Chondrocyte (in vitro differentiated cells): ENCODE results near the gene FARP1. TPM values are rescaled to one million over a fixed set of nuclear protein-coding genes. Genes with fewer than 3 reads are reported as not detected.
A peak's percentile ranks its signal among the peaks of the same experiment; 100 is the strongest.

ENCODE experiments used
- DNase-seq: peaks from one replicate; pipeline ENCODE4 v3.0.0; 2021; ENCODE audit warnings: mixed read lengths, low spot score
- H3K27ac Mint-ChIP-seq: one replicate; pipeline ENCODE4 v1.8.0; 2021; ENCODE audit warnings: mild to moderate bottlenecking, moderate library complexity, mixed read lengths; ENCODE audit not compliant: unreplicated experiment
- H3K27me3 Mint-ChIP-seq: 2 replicates; pipeline ENCODE4 v1.8.0; 2021; ENCODE audit warnings: low read depth, mixed read lengths
- H3K36me3 Mint-ChIP-seq: 2 replicates; pipeline ENCODE4 v1.8.0; 2021; ENCODE audit warnings: low read depth, mixed read lengths
- H3K4me1 Mint-ChIP-seq: 2 replicates; pipeline ENCODE4 v1.8.0; 2021; ENCODE audit warnings: low read depth, mild to moderate bottlenecking, mixed read lengths
- H3K4me3 Mint-ChIP-seq: one replicate; pipeline ENCODE4 v1.8.0; 2021; ENCODE audit warnings: mild to moderate bottlenecking, moderate library complexity, mixed read lengths; ENCODE audit not compliant: unreplicated experiment
- H3K9me3 Mint-ChIP-seq: 2 replicates; pipeline ENCODE4 v1.8.0; 2021; ENCODE audit warnings: low read depth, mixed read lengths
- total RNA-seq: library from RNA; stranded (reverse); gene quantifications from 3 replicates; pipeline ENCODE4 v1.2.1, GENCODE V29; 2021
- TF ChIP-seq, protein P1 (sequence below): fragments of 200-600 bp; sonication (generic); IDR thresholded peaks from 2 replicates; pipeline ENCODE4 v1.5.0; 2021; ENCODE audit warnings: antibody characterized with exemption, mild to moderate bottlenecking, moderate library complexity

The FARP1 gene
- total RNA-seq, 1 donor from 2014 or later, result 331 TPM

- Mint-ChIP-seq H3K4me1 (peaks cover 15% of the 10 kb centered on the region), H3K27ac (no peak overlapping the region), H3K4me3 (no peak overlapping the region), H3K27me3 (no peaks in the 10 kb centered on the region), H3K9me3 (no peaks in the 10 kb centered on the region), H3K36me3 (peaks cover 21% of the 10 kb centered on the region)
- TF ChIP-seq, protein P1, sequence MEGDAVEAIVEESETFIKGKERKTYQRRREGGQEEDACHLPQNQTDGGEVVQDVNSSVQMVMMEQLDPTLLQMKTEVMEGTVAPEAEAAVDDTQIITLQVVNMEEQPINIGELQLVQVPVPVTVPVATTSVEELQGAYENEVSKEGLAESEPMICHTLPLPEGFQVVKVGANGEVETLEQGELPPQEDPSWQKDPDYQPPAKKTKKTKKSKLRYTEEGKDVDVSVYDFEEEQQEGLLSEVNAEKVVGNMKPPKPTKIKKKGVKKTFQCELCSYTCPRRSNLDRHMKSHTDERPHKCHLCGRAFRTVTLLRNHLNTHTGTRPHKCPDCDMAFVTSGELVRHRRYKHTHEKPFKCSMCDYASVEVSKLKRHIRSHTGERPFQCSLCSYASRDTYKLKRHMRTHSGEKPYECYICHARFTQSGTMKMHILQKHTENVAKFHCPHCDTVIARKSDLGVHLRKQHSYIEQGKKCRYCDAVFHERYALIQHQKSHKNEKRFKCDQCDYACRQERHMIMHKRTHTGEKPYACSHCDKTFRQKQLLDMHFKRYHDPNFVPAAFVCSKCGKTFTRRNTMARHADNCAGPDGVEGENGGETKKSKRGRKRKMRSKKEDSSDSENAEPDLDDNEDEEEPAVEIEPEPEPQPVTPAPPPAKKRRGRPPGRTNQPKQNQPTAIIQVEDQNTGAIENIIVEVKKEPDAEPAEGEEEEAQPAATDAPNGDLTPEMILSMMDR, result no peak
- DNase-seq, result no peak
These were observed 328.0 kb downstream of the FARP1 start for GRCh38 chr13:98470920-98471319.

DNA sequence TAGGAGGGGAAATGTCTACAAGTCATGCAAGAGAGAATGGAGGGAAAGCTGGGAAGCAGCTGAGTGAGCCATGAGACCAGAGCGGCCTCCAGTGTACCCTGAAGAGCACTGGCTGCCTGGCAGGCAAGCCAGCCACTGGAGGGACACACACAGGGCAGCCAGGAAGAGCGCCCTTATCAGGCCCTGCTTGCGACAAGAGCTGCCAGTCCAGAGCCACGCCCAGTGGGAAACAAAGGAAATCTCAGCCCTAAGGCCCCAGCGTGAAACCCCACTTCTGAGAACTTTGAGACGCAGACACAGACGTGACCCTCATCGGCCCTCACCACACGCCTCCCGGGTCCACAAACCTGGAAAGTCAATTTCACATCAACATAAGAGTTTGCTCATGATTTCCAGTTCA, 329.0 kb downstream of the FARP1 start:
- no peak overlapping the region for H3K27ac Mint-ChIP-seq
- no peak for DNase-seq
- H3K4me1 Mint-ChIP-seq, result peaks cover 25% of the 10 kb centered on the region
- TF ChIP-seq, protein P1, result no peak
- H3K36me3 Mint-ChIP-seq, result peaks cover 21% of the 10 kb centered on the region
- H3K4me3 Mint-ChIP-seq, result no peak overlapping the region
- H3K27me3 Mint-ChIP-seq, result no peaks in the 10 kb centered on the region
- no peaks in the 10 kb centered on the region for H3K9me3 Mint-ChIP-seq

GRCh38 chr13:98473135-98473787, 330.4 kb downstream of the FARP1 start:
- peaks cover 24% of the 10 kb centered on the region for H3K36me3 Mint-ChIP-seq
- peaks cover 33% of the 10 kb centered on the region for H3K4me1 Mint-ChIP-seq
- no peaks in the 10 kb centered on the region for H3K9me3 Mint-ChIP-seq
- TF ChIP-seq, protein P1, result no peak
- no peak for DNase-seq
- H3K27me3 Mint-ChIP-seq, result no peaks in the 10 kb centered on the region
- no peak overlapping the region for H3K27ac Mint-ChIP-seq
- no peak overlapping the region for H3K4me3 Mint-ChIP-seq

DNA sequence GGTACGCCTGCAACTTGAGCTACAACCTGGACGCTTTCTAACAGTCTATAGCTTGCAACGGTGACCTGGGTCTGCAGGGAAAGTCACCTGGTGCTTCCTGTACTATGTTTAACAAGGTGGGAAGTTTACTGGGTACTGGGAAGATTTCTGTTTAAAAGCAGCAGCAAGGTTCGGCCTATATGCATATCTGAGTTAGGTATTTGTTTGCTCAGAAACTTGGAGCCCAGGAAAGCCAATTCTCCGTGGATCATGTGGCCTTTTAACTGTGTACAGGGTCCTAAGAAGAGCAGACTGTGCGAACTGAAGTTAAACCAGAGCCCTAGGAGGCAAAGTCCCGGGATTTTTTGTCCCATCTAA, 330.9 kb downstream of the FARP1 start:
- Mint-ChIP-seq H3K27ac (peak overlapping the region; percentile 32), H3K27me3 (no peaks in the 10 kb centered on the region), H3K36me3 (peaks cover 23% of the 10 kb centered on the region), H3K4me1 (peaks cover 35% of the 10 kb centered on the region), H3K9me3 (no peaks in the 10 kb centered on the region), H3K4me3 (no peak overlapping the region)
- TF ChIP-seq, protein P1, result no peak
- no peak for DNase-seq

DNA sequence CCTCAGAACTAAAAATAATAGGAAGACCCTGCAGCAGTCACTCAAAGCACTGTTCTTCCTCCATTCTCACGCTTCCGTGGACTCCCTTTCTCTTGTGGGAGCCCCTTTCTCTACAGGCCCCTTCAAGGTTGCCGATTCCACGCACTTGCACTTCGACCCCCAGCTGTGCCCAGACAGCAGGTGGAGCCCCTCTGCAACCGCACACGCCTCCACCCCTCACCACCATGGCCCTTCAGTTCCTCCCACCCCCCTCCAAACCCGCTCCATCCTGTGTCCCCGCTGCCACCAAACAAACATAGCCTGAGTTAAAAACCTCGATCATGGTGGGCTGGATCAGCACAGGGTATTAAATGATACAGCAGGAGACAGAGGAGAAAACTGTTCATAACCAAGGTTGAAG, 331.4 kb downstream of the FARP1 start:
- TF ChIP-seq, protein P1, result no peak
- peaks cover 22% of the 10 kb centered on the region for H3K36me3 Mint-ChIP-seq
- H3K4me3 Mint-ChIP-seq, result no peak overlapping the region
- no peak overlapping the region for H3K27ac Mint-ChIP-seq
- peaks cover 36% of the 10 kb centered on the region for H3K4me1 Mint-ChIP-seq
- H3K9me3 Mint-ChIP-seq, result no peaks in the 10 kb centered on the region
- no peaks in the 10 kb centered on the region for H3K27me3 Mint-ChIP-seq
- no peak for DNase-seq
